Hepatocyte (in vitro differentiated cells): ENCODE measurements around the gene SH3RF3. TPM values are rescaled to one million over a fixed set of nuclear protein-coding genes. Genes with fewer than 3 reads are reported as not detected.

ENCODE experiments used
- DNase-seq: peaks from one replicate; pipeline ENCODE4 v3.0.0-alpha.2; 2016; ENCODE audit warnings: low spot score
- H2AFZ ChIP-seq: fragments of 200-600 bp; sonication (generic); 2 replicates; pipeline ENCODE4 v1.6.0; 2016; ENCODE audit warnings: antibody characterized with exemption, mild to moderate bottlenecking
- H3K27ac ChIP-seq: fragments of 200-600 bp; sonication (generic); 2 replicates; pipeline ENCODE4 v1.5.1; 2016; ENCODE audit warnings: mild to moderate bottlenecking
- H3K27me3 ChIP-seq: fragments of 200-600 bp; sonication (generic); 2 replicates; pipeline ENCODE4 v1.6.1; 2016
- H3K36me3 ChIP-seq: fragments of 200-600 bp; sonication (generic); replicated peaks from 2 replicates; pipeline ENCODE4 v1.5.1; 2016; ENCODE audit warnings: low read depth; ENCODE audit not compliant: insufficient read depth
- H3K4me1 ChIP-seq: fragments of 200-600 bp; sonication (generic); 2 replicates; pipeline ENCODE4 v1.5.1; 2016; ENCODE audit warnings: mild to moderate bottlenecking, moderate library complexity; ENCODE audit not compliant: insufficient read depth
- H3K4me2 ChIP-seq: fragments of 200-600 bp; sonication (generic); 2 replicates; pipeline ENCODE4 v1.6.0; 2016
- H3K4me3 ChIP-seq: fragments of 200-600 bp; sonication (generic); 2 replicates; pipeline ENCODE4 v1.5.1; 2016; ENCODE audit warnings: mild to moderate bottlenecking
- H3K79me2 ChIP-seq: fragments of 200-600 bp; sonication (generic); 2 replicates; pipeline ENCODE4 v1.6.0; 2017; ENCODE audit warnings: mild to moderate bottlenecking
- H3K9me2 ChIP-seq: fragments of 200-600 bp; sonication (generic); replicated peaks from 2 replicates; pipeline ENCODE4 v1.6.0; 2017; ENCODE audit warnings: mild to moderate bottlenecking; ENCODE audit not compliant: insufficient read depth
- H3K9me3 ChIP-seq: fragments of 200-600 bp; sonication (generic); 2 replicates; pipeline ENCODE4 v1.5.1; 2016; ENCODE audit warnings: low read depth, mild to moderate bottlenecking
- H4K20me1 ChIP-seq: fragments of 200-600 bp; sonication (generic); 2 replicates; pipeline ENCODE4 v1.6.0; 2016; ENCODE audit warnings: mild to moderate bottlenecking; ENCODE audit not compliant: insufficient read depth, poor library complexity, severe bottlenecking
- EZH2 ChIP-seq: fragments of 200-600 bp; sonication (generic); IDR thresholded peaks from 2 replicates; pipeline ENCODE4 v1.6.1; 2016; ENCODE audit warnings: antibody characterized with exemption, mild to moderate bottlenecking, borderline replicate concordance
- EZH2phosphoT487 ChIP-seq: fragments of 200-600 bp; sonication (generic); IDR thresholded peaks from one replicate; pipeline ENCODE4 v1.6.1; 2018; ENCODE audit warnings: antibody characterized with exemption, mild to moderate bottlenecking, low read depth, moderate library complexity; ENCODE audit not compliant: unreplicated experiment, severe bottlenecking
- WGBS: methylation state at CpG from one replicate; pipeline ENCODE4 v1.1.6; 2016; ENCODE audit warnings: low lambda C conversion rate; ENCODE audit errors: missing lambda C conversion rate; 5-methylcytosine and 5-hydroxymethylcytosine counted together
- polyA plus RNA-seq: library from polyadenylated mRNA; unstranded; fragments of >200 nt; fragmentation: Nextera tagmentation; extraction: Ambion mirVana; gene quantifications from 2 replicates; pipeline ENCODE4 v1.2.1, GENCODE V29; 2016
- total RNA-seq: library from RNA; depleted of rRNA; stranded (reverse); fragments of >200 nt; gene quantifications from 2 replicates; pipeline ENCODE4 v1.2.3, GENCODE V29; 2014
- TF ChIP-seq, protein P1 (sequence below): fragments of 200-600 bp; sonication (generic); IDR thresholded peaks from 2 replicates; pipeline ENCODE4 v1.5.1; 2016; ENCODE audit warnings: antibody characterized with exemption, mild to moderate bottlenecking; ENCODE audit not compliant: poor library complexity

Gene SH3RF3
- total and polyA plus RNA-seq, 2 experiments from 2014 or later: 1.9 to 2.1 TPM

GRCh38 chr2:109288544-109289368 lies 159.8 kb downstream of the SH3RF3 start:
- Histone ChIP-seq H3K9me2 (no peaks in the 10 kb centered on the region), H3K27me3 (no peaks in the 10 kb centered on the region), H3K4me3 (no peak overlapping the region), H3K9me3 (no peaks in the 10 kb centered on the region), H3K79me2 (no peaks in the 10 kb centered on the region), H2AFZ (no peak overlapping the region), H3K4me2 (no peak overlapping the region), H3K27ac (no peak overlapping the region), H4K20me1 (no peaks in the 10 kb centered on the region), H3K4me1 (no peaks in the 10 kb centered on the region), H3K36me3 (no peaks in the 10 kb centered on the region)
- no peak for TF ChIP-seq EZH2phosphoT487
- no peak for TF ChIP-seq EZH2
- TF ChIP-seq, protein P1, sequence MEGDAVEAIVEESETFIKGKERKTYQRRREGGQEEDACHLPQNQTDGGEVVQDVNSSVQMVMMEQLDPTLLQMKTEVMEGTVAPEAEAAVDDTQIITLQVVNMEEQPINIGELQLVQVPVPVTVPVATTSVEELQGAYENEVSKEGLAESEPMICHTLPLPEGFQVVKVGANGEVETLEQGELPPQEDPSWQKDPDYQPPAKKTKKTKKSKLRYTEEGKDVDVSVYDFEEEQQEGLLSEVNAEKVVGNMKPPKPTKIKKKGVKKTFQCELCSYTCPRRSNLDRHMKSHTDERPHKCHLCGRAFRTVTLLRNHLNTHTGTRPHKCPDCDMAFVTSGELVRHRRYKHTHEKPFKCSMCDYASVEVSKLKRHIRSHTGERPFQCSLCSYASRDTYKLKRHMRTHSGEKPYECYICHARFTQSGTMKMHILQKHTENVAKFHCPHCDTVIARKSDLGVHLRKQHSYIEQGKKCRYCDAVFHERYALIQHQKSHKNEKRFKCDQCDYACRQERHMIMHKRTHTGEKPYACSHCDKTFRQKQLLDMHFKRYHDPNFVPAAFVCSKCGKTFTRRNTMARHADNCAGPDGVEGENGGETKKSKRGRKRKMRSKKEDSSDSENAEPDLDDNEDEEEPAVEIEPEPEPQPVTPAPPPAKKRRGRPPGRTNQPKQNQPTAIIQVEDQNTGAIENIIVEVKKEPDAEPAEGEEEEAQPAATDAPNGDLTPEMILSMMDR: no peak
- no peak for DNase-seq
- 88% methylated on average over 8 of the region's 8 CpGs for WGBS

DNA sequence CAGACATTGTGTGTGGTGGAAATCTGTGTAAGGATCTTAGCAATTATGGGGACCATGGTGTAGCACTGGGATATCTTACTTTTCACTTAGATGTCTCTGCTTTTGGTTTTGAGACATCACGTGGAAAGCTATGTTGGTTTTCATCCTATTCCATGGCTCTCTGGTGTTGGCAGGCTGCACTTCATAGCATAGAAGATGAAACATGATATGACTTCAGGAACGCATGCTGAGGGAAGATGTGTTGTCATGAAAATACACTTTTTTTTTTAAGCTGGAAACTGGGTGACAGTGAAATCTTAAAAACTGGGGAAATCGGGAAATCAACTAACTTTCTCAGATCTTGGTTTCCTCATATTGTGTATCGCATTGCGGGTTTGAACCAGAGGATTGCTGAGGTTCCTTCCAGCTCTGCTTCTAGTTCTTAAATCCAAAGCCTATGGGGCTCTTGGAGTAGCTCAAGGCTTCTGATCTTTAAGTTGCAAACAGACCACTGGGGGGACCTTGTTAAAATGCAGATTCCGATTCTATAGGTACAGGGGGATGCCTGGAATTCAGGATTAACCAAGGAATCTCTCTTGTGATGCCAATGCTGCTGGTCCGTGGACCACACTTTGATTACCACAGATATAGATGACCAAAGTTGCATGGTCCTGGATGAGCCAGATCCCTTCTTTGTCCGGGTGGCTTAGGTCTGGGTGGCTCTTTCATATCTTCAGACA lies 160.7 kb downstream of the SH3RF3 start:
- 85% methylated on average over 8 of the region's 8 CpGs for WGBS
- no peak overlapping the region for H3K4me3 ChIP-seq
- no peaks in the 10 kb centered on the region for H3K9me2 ChIP-seq
- no peaks in the 10 kb centered on the region for H3K27me3 ChIP-seq
- no peaks in the 10 kb centered on the region for H3K4me1 ChIP-seq
- H3K9me3 ChIP-seq: no peaks in the 10 kb centered on the region
- DNase-seq: no peak
- H2AFZ ChIP-seq: no peak overlapping the region
- H3K4me2 ChIP-seq: no peak overlapping the region
- H3K36me3 ChIP-seq: no peaks in the 10 kb centered on the region
- H3K27ac ChIP-seq: no peak overlapping the region
- H4K20me1 ChIP-seq: no peaks in the 10 kb centered on the region
- no peak for TF ChIP-seq EZH2phosphoT487
- TF ChIP-seq, protein P1: no peak
- no peak for TF ChIP-seq EZH2
- H3K79me2 ChIP-seq: no peaks in the 10 kb centered on the region

DNA sequence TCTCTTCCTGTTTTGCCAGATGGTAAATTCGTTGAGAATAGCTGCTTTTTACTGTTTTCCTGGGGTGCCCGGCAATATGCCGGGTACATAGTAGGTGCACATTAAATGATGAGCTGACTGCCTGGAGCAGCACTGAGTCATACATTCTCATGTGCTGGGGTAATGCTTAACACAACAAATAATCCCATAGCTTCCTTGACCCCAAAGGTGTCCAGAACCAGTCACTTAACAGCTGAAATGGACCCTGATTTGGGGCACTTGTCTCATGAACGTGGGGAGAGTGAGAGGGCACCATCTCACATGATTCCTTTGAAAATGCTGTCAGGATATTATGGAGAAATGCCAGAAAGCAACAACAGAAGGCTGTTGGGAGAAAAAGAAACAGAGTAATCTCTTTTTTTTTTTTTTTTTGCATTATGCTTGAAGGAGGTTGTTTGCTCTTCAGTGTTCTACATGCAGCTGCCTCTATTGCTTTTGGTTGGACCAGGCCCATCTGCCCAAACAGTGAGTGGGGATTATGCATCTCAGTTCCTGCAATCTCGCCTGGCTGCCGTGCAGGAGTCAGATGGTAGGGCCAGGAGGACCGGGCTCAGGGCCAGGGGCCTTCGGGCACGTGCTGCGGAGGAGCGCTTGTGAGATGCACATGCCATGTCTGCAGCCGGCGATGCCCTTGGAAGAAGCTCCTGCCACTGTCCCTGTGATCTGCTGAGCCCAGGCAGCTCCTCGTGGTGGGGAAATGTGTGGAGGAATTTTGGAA lies 162.1 kb downstream of the SH3RF3 start:
- H2AFZ ChIP-seq: no peak overlapping the region
- H3K27me3 ChIP-seq: no peaks in the 10 kb centered on the region
- H3K4me3 ChIP-seq: no peak overlapping the region
- no peaks in the 10 kb centered on the region for H3K9me3 ChIP-seq
- TF ChIP-seq, protein P1: no peak
- no peak for TF ChIP-seq EZH2phosphoT487
- no peak for TF ChIP-seq EZH2
- no peaks in the 10 kb centered on the region for H3K9me2 ChIP-seq
- no peaks in the 10 kb centered on the region for H3K4me1 ChIP-seq
- DNase-seq: no peak
- no peaks in the 10 kb centered on the region for H3K36me3 ChIP-seq
- H3K4me2 ChIP-seq: no peak overlapping the region
- 88% methylated on average over 14 of the region's 14 CpGs for WGBS
- H3K79me2 ChIP-seq: no peaks in the 10 kb centered on the region
- H4K20me1 ChIP-seq: no peaks in the 10 kb centered on the region
- H3K27ac ChIP-seq: no peak overlapping the region
